ENCODE data around the gene CAPG.

DNA sequence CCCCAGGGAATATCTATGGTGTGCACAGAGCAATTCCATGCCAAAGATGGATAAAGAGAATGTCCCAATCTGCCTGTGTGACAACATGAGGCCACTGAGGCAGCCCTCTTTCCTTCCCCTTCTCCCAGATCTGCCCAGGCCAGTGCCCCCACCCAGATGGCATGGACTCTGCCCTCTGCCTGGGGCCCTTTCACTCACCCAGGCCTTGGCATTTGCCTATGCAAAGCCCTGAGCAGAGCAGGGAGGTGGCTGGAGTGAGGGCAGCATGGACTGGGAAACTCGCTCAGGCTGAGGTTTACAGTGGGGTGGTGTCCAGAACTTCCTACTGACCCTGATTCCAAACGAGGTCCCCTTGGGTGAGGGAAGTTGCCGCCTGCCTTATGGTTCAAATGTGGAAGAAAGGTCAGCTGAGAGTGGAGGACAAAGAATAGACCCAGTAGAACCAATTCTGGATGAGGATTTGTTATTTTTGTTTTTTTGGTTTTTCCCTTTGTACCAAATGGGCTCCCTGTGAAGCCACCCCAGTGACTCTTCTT, 17.2 kb upstream of the CAPG start:
- TF ChIP-seq EZH2 (IDR thresholded peaks at IDR 0.05; ENCODE audit: insufficient read depth, poor library complexity, severe bottlenecking) = no peak
- TF ChIP-seq EZH2phosphoT487 (IDR thresholded peaks at IDR 0.05; ENCODE audit: insufficient read depth, low read depth) = no peak

All from GM23248 (cell line).